GM23338 (cell line): ENCODE measurements around the gene TCIRG1. TPM values are rescaled to one million over a fixed set of nuclear protein-coding genes. Genes with fewer than 3 reads are reported as not detected.

Experiments
- ATAC-seq: fragments of 200-7000 bp; cut with Tn5 transposase; 3 replicates; pipeline ENCODE4 v1.9.1; 2020
- DNase-seq: peaks from one replicate; pipeline ENCODE4 v3.0.0-alpha.2; 2015; ENCODE audit warnings: low spot score
- H2AFZ ChIP-seq: fragments of 200-600 bp; sonication (generic); 2 replicates; pipeline ENCODE4 v1.8.0; 2016; ENCODE audit warnings: antibody characterized with exemption, mild to moderate bottlenecking, moderate library complexity
- H3F3A ChIP-seq: fragments of 200-600 bp; sonication (generic); replicated peaks from 2 replicates; pipeline ENCODE4 v1.8.0; 2017; ENCODE audit warnings: antibody characterized with exemption, mixed run types, low read depth
- H3K27ac ChIP-seq: fragments of 200-600 bp; sonication (generic); 2 replicates; pipeline ENCODE4 v1.6.1; 2016; ENCODE audit warnings: low read depth
- H3K27me3 ChIP-seq: fragments of 200-600 bp; sonication (generic); 2 replicates; pipeline ENCODE4 v1.8.0; 2016; ENCODE audit warnings: mild to moderate bottlenecking, mixed run types, moderate library complexity; ENCODE audit not compliant: insufficient read depth
- H3K36me3 ChIP-seq: fragments of 200-600 bp; sonication (generic); 2 replicates; pipeline ENCODE4 v1.8.0; 2016; ENCODE audit warnings: mild to moderate bottlenecking; ENCODE audit not compliant: insufficient read depth
- H3K4me1 ChIP-seq: fragments of 200-600 bp; sonication (generic); 2 replicates; pipeline ENCODE4 v1.8.0; 2016; ENCODE audit warnings: mild to moderate bottlenecking, moderate library complexity; ENCODE audit not compliant: insufficient read depth
- H3K4me2 ChIP-seq: fragments of 200-600 bp; sonication (generic); 2 replicates; pipeline ENCODE4 v1.7.1; 2017; ENCODE audit warnings: mixed run types
- H3K4me3 ChIP-seq: fragments of 200-600 bp; sonication (generic); 2 replicates; pipeline ENCODE4 v1.6.1; 2016; ENCODE audit warnings: mixed run types
- H3K79me2 ChIP-seq: fragments of 200-600 bp; sonication (generic); replicated peaks from 2 replicates; pipeline ENCODE4 v1.8.0; 2017; ENCODE audit warnings: mild to moderate bottlenecking; ENCODE audit not compliant: insufficient read depth
- H3K9me2 ChIP-seq: fragments of 200-600 bp; sonication (generic); 2 replicates; pipeline ENCODE4 v1.8.0; 2017; ENCODE audit not compliant: insufficient read depth
- H4K20me1 ChIP-seq: fragments of 200-600 bp; sonication (generic); replicated peaks from 2 replicates; pipeline ENCODE4 v1.8.0; 2017; ENCODE audit warnings: mild to moderate bottlenecking; ENCODE audit not compliant: insufficient read depth
- H3K27ac Mint-ChIP-seq: 2 replicates; pipeline ENCODE4 v1.8.0; 2020; ENCODE audit warnings: inconsistent platforms, mild to moderate bottlenecking, moderate library complexity, mixed read lengths
- H3K27me3 Mint-ChIP-seq: 3 replicates; pipeline ENCODE4 v1.8.0; 2022; ENCODE audit warnings: low read depth, mild to moderate bottlenecking, moderate library complexity, mixed read lengths, inconsistent platforms; ENCODE audit not compliant: insufficient read depth, poor library complexity
- H3K36me3 Mint-ChIP-seq: 3 replicates; pipeline ENCODE4 v1.8.0; 2021; ENCODE audit warnings: low read depth, mild to moderate bottlenecking, inconsistent platforms, moderate library complexity, mixed read lengths
- H3K4me1 Mint-ChIP-seq: 3 replicates; pipeline ENCODE4 v1.8.0; 2020; ENCODE audit warnings: mild to moderate bottlenecking, inconsistent platforms, mixed read lengths
- H3K4me3 Mint-ChIP-seq: 3 replicates; pipeline ENCODE4 v1.8.0; 2021; ENCODE audit warnings: moderate library complexity, mild to moderate bottlenecking, inconsistent platforms, mixed read lengths
- H3K9me3 Mint-ChIP-seq: 3 replicates; pipeline ENCODE4 v1.8.0; 2020; ENCODE audit warnings: moderate library complexity, mild to moderate bottlenecking, inconsistent platforms, mixed read lengths
- CREB1 ChIP-seq: fragments of 250-450 bp; sonication (Bioruptor Pico); IDR thresholded peaks from 2 replicates; pipeline ENCODE4 v1.5.0; 2020; ENCODE audit warnings: low read depth, mild to moderate bottlenecking, moderate library complexity
- ETS1 ChIP-seq: IDR thresholded peaks from 2 replicates; pipeline ENCODE4 v1.6.1; 2016; ENCODE audit warnings: antibody characterized with exemption
- EZH2 ChIP-seq: fragments of 200-600 bp; sonication (generic); IDR thresholded peaks from one replicate; pipeline ENCODE4 v1.8.0; 2017; ENCODE audit warnings: antibody characterized with exemption, mild to moderate bottlenecking, low read depth; ENCODE audit not compliant: unreplicated experiment
- EZH2phosphoT487 ChIP-seq: fragments of 200-600 bp; sonication (generic); IDR thresholded peaks from one replicate; pipeline ENCODE4 v1.8.1; 2018; ENCODE audit warnings: antibody characterized with exemption; ENCODE audit not compliant: unreplicated experiment
- JUNB ChIP-seq: IDR thresholded peaks from one replicate; pipeline ENCODE4 v1.6.1; 2016; ENCODE audit warnings: antibody characterized with exemption; ENCODE audit not compliant: unreplicated experiment
- NANOG ChIP-seq: IDR thresholded peaks from 2 replicates; pipeline ENCODE4 v1.6.1; 2016; ENCODE audit warnings: antibody characterized with exemption, borderline replicate concordance
- POLR2AphosphoS5 ChIP-seq: IDR thresholded peaks from 2 replicates; pipeline ENCODE4 v1.6.1; 2016; ENCODE audit warnings: antibody characterized with exemption, low read depth
- REST ChIP-seq: IDR thresholded peaks from one replicate; pipeline ENCODE4 v1.6.1; 2018; ENCODE audit warnings: antibody characterized with exemption; ENCODE audit not compliant: unreplicated experiment
- STAT1 ChIP-seq: IDR thresholded peaks from one replicate; pipeline ENCODE4 v1.6.1; 2016; ENCODE audit warnings: antibody characterized with exemption; ENCODE audit not compliant: unreplicated experiment
- ZNF114 ChIP-seq: fragments of 250-450 bp; sonication (Bioruptor Pico); IDR thresholded peaks from 2 replicates; pipeline ENCODE4 v1.5.0; 2020; ENCODE audit warnings: mild to moderate bottlenecking, moderate library complexity
- ZNF331 ChIP-seq: fragments of 250-450 bp; sonication (Bioruptor Pico); IDR thresholded peaks from 2 replicates; pipeline ENCODE4 v1.5.0; 2020; ENCODE audit warnings: low read depth, mild to moderate bottlenecking, moderate library complexity
- polyA plus RNA-seq: library from polyadenylated mRNA; unstranded; fragments of >200 nt; fragmentation: Nextera tagmentation; extraction: Ambion mirVana; gene quantifications from 2 replicates; pipeline ENCODE4 v1.2.1, GENCODE V29; 2016
- total RNA-seq: library from RNA; depleted of rRNA; stranded (reverse); fragments of >200 nt; shearing (Covaris generic); gene quantifications from 2 replicates; pipeline ENCODE4 v1.2.3, GENCODE V29; 2014
- TF ChIP-seq, protein P1 (sequence below), 2 experiments: fragments of 200-600 bp in 1 of 2; sonication (generic) in 1 of 2; conservative IDR thresholded peaks; 2 replicates each; pipeline versions ENCODE4 v1.5.1 to v1.6.1; 2016 to 2017; ENCODE audit warnings: antibody characterized with exemption in 2 of 2, low read depth in 2 of 2, mild to moderate bottlenecking in 2 of 2, moderate library complexity in 1 of 2
- TF ChIP-seq, protein P2 (sequence below): fragments of 250-450 bp; sonication (Bioruptor Pico); IDR thresholded peaks from 2 replicates; pipeline ENCODE4 v1.5.0; 2020; ENCODE audit warnings: mild to moderate bottlenecking, moderate library complexity

TCIRG1 gene
- total and polyA plus RNA-seq, 2 experiments from 2014 or later: 20.4 to 40.4 TPM

- Histone ChIP-seq H3K79me2 (peaks cover 95% of the 10 kb centered on the region), H3F3A (peaks cover 10% of the 10 kb centered on the region; the same call in 1 of the 2 replicates), H3K9me2 (no peaks in the 10 kb centered on the region), H3K27me3 (no peaks in the 10 kb centered on the region), H3K27ac (no peak overlapping the region), H3K4me1 (no peaks in the 10 kb centered on the region), H3K4me3 (no peak overlapping the region), H2AFZ (no peak overlapping the region), H3K36me3 (no peaks in the 10 kb centered on the region), H3K4me2 (no peak overlapping the region), H4K20me1 (peaks cover 53% of the 10 kb centered on the region)
- H3K9me3 Mint-ChIP-seq: no peaks in the 10 kb centered on the region
- peaks cover 12% of the 10 kb centered on the region for H3K27me3 Mint-ChIP-seq
- ATAC-seq (no peak), DNase-seq (no peak)
- no peak overlapping the region for H3K4me3 Mint-ChIP-seq
- peak overlapping the region; percentile 22; the same call in 1 of the 2 replicates for H3K27ac Mint-ChIP-seq
- peaks cover 3% of the 10 kb centered on the region; the same call in 1 of the 3 replicates for H3K4me1 Mint-ChIP-seq
- TF ChIP-seq JUNB: no peak
- TF ChIP-seq, protein P1, sequence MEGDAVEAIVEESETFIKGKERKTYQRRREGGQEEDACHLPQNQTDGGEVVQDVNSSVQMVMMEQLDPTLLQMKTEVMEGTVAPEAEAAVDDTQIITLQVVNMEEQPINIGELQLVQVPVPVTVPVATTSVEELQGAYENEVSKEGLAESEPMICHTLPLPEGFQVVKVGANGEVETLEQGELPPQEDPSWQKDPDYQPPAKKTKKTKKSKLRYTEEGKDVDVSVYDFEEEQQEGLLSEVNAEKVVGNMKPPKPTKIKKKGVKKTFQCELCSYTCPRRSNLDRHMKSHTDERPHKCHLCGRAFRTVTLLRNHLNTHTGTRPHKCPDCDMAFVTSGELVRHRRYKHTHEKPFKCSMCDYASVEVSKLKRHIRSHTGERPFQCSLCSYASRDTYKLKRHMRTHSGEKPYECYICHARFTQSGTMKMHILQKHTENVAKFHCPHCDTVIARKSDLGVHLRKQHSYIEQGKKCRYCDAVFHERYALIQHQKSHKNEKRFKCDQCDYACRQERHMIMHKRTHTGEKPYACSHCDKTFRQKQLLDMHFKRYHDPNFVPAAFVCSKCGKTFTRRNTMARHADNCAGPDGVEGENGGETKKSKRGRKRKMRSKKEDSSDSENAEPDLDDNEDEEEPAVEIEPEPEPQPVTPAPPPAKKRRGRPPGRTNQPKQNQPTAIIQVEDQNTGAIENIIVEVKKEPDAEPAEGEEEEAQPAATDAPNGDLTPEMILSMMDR (conservative IDR thresholded peaks at IDR 0.05; ENCODE audit: low read depth in 2 of 2): no peak
- no peak for TF ChIP-seq STAT1
- TF ChIP-seq EZH2phosphoT487: no peak
- TF ChIP-seq POLR2AphosphoS5: no peak
- no peak for TF ChIP-seq NANOG
- no peak for TF ChIP-seq REST
- no peak for TF ChIP-seq ETS1
- TF ChIP-seq, protein P2, sequence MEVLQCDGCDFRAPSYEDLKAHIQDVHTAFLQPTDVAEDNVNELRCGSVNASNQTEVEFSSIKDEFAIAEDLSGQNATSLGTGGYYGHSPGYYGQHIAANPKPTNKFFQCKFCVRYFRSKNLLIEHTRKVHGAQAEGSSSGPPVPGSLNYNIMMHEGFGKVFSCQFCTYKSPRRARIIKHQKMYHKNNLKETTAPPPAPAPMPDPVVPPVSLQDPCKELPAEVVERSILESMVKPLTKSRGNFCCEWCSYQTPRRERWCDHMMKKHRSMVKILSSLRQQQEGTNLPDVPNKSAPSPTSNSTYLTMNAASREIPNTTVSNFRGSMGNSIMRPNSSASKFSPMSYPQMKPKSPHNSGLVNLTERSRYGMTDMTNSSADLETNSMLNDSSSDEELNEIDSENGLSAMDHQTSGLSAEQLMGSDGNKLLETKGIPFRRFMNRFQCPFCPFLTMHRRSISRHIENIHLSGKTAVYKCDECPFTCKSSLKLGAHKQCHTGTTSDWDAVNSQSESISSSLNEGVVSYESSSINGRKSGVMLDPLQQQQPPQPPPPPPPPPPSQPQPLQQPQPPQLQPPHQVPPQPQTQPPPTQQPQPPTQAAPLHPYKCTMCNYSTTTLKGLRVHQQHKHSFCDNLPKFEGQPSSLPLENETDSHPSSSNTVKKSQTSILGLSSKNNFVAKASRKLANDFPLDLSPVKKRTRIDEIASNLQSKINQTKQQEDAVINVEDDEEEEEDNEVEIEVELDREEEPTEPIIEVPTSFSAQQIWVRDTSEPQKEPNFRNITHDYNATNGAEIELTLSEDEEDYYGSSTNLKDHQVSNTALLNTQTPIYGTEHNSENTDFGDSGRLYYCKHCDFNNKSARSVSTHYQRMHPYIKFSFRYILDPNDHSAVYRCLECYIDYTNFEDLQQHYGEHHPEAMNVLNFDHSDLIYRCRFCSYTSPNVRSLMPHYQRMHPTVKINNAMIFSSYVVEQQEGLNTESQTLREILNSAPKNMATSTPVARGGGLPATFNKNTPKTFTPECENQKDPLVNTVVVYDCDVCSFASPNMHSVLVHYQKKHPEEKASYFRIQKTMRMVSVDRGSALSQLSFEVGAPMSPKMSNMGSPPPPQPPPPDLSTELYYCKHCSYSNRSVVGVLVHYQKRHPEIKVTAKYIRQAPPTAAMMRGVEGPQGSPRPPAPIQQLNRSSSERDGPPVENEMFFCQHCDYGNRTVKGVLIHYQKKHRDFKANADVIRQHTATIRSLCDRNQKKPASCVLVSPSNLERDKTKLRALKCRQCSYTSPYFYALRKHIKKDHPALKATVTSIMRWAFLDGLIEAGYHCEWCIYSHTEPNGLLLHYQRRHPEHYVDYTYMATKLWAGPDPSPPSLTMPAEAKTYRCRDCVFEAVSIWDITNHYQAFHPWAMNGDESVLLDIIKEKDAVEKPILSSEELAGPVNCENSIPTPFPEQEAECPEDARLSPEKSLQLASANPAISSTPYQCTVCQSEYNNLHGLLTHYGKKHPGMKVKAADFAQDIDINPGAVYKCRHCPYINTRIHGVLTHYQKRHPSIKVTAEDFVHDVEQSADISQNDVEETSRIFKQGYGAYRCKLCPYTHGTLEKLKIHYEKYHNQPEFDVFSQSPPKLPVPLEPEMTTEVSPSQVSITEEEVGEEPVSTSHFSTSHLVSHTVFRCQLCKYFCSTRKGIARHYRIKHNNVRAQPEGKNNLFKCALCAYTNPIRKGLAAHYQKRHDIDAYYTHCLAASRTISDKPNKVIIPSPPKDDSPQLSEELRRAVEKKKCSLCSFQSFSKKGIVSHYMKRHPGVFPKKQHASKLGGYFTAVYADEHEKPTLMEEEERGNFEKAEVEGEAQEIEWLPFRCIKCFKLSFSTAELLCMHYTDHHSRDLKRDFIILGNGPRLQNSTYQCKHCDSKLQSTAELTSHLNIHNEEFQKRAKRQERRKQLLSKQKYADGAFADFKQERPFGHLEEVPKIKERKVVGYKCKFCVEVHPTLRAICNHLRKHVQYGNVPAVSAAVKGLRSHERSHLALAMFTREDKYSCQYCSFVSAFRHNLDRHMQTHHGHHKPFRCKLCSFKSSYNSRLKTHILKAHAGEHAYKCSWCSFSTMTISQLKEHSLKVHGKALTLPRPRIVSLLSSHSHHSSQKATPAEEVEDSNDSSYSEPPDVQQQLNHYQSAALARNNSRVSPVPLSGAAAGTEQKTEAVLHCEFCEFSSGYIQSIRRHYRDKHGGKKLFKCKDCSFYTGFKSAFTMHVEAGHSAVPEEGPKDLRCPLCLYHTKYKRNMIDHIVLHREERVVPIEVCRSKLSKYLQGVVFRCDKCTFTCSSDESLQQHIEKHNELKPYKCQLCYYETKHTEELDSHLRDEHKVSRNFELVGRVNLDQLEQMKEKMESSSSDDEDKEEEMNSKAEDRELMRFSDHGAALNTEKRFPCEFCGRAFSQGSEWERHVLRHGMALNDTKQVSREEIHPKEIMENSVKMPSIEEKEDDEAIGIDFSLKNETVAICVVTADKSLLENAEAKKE (CRISPR knock-in tag): no peak
- no peak for TF ChIP-seq ZNF114
- no peak for TF ChIP-seq ZNF331 (CRISPR knock-in tag)
- no peak for TF ChIP-seq EZH2
- TF ChIP-seq CREB1 (CRISPR knock-in tag): no peak
- peaks cover 47% of the 10 kb centered on the region for H3K36me3 Mint-ChIP-seq
Measured at GRCh38 chr11:68080860-68081259, 42.0 kb downstream of the TCIRG1 start.
